ENCODE measurements around the gene GPR26.

The GPR26 gene

GRCh38 chr10:123706236-123706635, 40.1 kb downstream of the GPR26 start:
- no peak for TF ChIP-seq CTCF (IDR thresholded peaks at IDR 0.05; ENCODE audit: low read depth, low read length, missing control alignments)
- H3K4me3 ChIP-seq (ENCODE audit: low read depth, low read length), result no peak overlapping the region
- in situ Hi-C loops (cut with HindIII; ENCODE audit: low sequenced_read_pairs), result no loop called here
- DNase-seq (ENCODE audit: low read depth), result no peak

- DNase-seq (ENCODE audit: low read depth), result no peak
- no peak for TF ChIP-seq CTCF (IDR thresholded peaks at IDR 0.05; ENCODE audit: low read depth, low read length, missing control alignments)
- no peak overlapping the region for H3K4me3 ChIP-seq (ENCODE audit: low read depth, low read length)
- in situ Hi-C loops (cut with HindIII; ENCODE audit: low sequenced_read_pairs), result no loop called here
Measured at GRCh38 chr10:123715546-123715945, 49.4 kb downstream of the GPR26 start.

GRCh38 chr10:123717336-123717735, 51.2 kb downstream of the GPR26 start:
- H3K4me3 ChIP-seq (ENCODE audit: low read depth, low read length), result no peak overlapping the region
- TF ChIP-seq CTCF (IDR thresholded peaks at IDR 0.05; ENCODE audit: low read depth, low read length, missing control alignments), result no peak
- in situ Hi-C loops (cut with HindIII; ENCODE audit: low sequenced_read_pairs), result no loop called here
- no peak for DNase-seq (ENCODE audit: low read depth)

- H3K4me3 ChIP-seq (ENCODE audit: low read depth, low read length), result no peak overlapping the region
- in situ Hi-C loops (cut with HindIII; ENCODE audit: low sequenced_read_pairs), result no loop called here
- TF ChIP-seq CTCF (IDR thresholded peaks at IDR 0.05; ENCODE audit: low read depth, low read length, missing control alignments), result no peak
- no peak for DNase-seq (ENCODE audit: low read depth)
Measured at GRCh38 chr10:123718544-123719060, 52.4 kb downstream of the GPR26 start.

- H3K4me3 ChIP-seq (ENCODE audit: low read depth, low read length), result no peak overlapping the region
- DNase-seq (ENCODE audit: low read depth), result no peak
- in situ Hi-C loops (cut with HindIII; ENCODE audit: low sequenced_read_pairs), result no loop called here
- no peak for TF ChIP-seq CTCF (IDR thresholded peaks at IDR 0.05; ENCODE audit: low read depth, low read length, missing control alignments)
Measured at GRCh38 chr10:123720536-123720935, 54.4 kb downstream of the GPR26 start.

GRCh38 chr10:123721441-123722049, 55.4 kb downstream of the GPR26 start:
- no peak for TF ChIP-seq CTCF (IDR thresholded peaks at IDR 0.05; ENCODE audit: low read depth, low read length, missing control alignments)
- in situ Hi-C loops (cut with HindIII; ENCODE audit: low sequenced_read_pairs), result no loop called here

More at GRCh38 chr10:123721441-123722049, 55.4 kb downstream of the GPR26 start:
- DNase-seq (ENCODE audit: low read depth), result no peak
- no peak overlapping the region for H3K4me3 ChIP-seq (ENCODE audit: low read depth, low read length)
